Sigmoid colon (tissue), 3 donors: ENCODE results near the gene ATP23.

Experiments
- CTCF ChIP-seq, 4 experiments: fragments of 450-650 bp in 3 of 4; fragments of 200-600 bp in 1 of 4; IDR thresholded peaks; one replicate each; pipeline ENCODE4 v1.5.1; 2016 to 2019; ENCODE audit warnings: antibody characterized with exemption in 4 of 4, mild to moderate bottlenecking in 3 of 4, moderate library complexity in 2 of 4
- POLR2A ChIP-seq, 2 donors: fragments of 450-650 bp; IDR thresholded peaks; one replicate each; pipeline ENCODE4 v1.6.1; 2016; ENCODE audit warnings: antibody characterized with exemption in 2 of 2, mild to moderate bottlenecking in 2 of 2, moderate library complexity in 2 of 2

DNA sequence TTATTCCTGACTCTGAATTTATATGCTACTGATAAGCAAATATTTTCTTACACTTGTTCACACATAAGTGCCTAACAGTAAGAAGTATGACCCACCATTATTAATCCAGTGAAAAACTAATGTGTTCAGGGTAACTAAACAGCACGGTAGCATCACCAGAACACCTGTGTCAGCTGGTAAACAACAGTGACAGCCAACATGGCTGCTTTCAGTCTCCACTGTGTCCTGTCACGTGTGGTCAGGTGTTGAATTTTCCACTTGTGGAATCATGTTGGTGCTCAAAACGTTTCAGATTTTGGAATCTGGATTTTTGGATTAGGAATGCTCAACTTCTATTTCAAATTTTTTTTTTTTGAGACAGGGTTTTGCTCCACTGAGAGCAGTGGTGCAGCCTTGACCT lies 14.3 kb upstream of the ATP23 start:
- no peak for TF ChIP-seq CTCF (IDR thresholded peaks at IDR 0.05)
- no peak for TF ChIP-seq POLR2A (IDR thresholded peaks at IDR 0.05)
